ENCODE measurements around the gene EBF3.

EBF3 gene

DNA sequence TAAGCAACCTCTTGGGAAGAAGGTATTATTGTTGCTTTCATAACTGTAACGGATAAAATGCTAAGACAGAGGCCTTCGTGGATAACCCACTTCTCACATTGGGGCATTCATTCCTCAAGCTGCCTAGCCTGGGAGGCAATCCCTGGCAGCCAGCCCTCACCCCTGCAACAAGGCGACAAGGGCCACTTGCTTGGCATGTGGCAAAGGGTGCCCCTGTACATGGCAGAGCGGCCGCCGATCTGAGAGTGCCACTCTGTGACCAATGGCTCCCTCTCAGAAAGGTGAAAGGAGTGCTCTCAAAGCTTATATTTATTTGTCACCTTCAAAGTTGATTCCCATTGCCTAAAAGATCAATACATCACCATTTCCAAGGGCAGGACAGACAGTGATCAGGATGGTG is 31.9 kb downstream of the EBF3 start:
- Histone ChIP-seq H3K27ac (ENCODE audit: poor library complexity, severe bottlenecking) (no peak overlapping the region), H3K9me3 (ENCODE audit: severe bottlenecking) (no peaks in the 10 kb centered on the region), H3K4me3 (ENCODE audit: severe bottlenecking) (no peak overlapping the region), H3K36me3 (ENCODE audit: low read depth) (no peaks in the 10 kb centered on the region), H3K27me3 (ENCODE audit: insufficient read depth, poor library complexity, severe bottlenecking) (no peaks in the 10 kb centered on the region), H3K4me1 (ENCODE audit: insufficient read depth, poor library complexity, severe bottlenecking) (no peaks in the 10 kb centered on the region)
- DNase-seq (ENCODE audit: low spot score) (no peak), ATAC-seq (ENCODE audit: low read depth) (no peak)
- TF ChIP-seq, protein P1, sequence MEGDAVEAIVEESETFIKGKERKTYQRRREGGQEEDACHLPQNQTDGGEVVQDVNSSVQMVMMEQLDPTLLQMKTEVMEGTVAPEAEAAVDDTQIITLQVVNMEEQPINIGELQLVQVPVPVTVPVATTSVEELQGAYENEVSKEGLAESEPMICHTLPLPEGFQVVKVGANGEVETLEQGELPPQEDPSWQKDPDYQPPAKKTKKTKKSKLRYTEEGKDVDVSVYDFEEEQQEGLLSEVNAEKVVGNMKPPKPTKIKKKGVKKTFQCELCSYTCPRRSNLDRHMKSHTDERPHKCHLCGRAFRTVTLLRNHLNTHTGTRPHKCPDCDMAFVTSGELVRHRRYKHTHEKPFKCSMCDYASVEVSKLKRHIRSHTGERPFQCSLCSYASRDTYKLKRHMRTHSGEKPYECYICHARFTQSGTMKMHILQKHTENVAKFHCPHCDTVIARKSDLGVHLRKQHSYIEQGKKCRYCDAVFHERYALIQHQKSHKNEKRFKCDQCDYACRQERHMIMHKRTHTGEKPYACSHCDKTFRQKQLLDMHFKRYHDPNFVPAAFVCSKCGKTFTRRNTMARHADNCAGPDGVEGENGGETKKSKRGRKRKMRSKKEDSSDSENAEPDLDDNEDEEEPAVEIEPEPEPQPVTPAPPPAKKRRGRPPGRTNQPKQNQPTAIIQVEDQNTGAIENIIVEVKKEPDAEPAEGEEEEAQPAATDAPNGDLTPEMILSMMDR (IDR thresholded peaks at IDR 0.05; ENCODE audit: poor library complexity, severe bottlenecking), result no peak

DNA sequence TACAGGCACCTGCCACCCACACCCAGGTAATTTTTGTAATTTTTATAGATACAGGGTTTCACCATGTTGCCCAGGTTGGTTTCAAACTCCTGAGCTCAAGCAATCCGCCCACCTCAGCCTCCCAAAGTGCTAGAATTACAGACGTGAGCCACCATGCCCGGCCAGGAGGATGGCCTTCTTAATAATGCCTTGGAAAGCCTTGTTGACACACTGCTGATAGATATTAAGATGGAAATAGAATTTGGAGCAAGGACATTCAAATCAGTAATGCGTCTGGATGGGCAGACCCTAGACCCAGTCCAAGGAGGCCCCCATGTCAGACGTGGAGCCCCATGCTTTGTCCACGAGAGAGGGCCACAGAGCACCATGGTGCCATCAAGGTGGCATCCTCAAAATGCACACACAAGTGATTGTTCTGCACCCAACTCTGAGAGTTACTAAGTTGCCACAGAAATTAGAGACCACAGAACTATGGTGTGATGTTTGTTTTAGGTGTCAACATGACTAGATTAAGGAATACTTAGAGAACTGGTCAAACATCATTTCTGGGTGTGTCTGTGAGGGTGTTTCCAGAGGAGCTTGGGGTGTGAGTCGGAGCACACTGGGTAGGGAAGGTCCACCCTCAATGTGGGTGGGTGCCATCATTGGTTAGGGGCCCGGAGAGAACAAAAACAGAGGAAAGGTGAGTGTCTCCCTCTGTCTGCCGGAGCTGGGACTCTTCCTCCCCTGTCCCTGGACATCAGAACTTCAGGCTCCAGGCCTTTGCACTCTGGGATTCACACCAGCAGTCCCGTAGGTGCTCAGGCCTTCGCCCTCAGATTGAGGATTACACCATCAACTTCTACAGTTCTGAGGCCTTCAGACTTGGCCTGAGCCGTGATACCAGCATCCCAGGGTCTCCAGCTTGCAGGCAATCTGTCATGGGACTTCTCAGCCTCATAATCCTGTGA is 34.5 kb downstream of the EBF3 start:
- ATAC-seq (ENCODE audit: low read depth) (no peak), DNase-seq (ENCODE audit: low spot score) (no peak)
- H3K36me3 ChIP-seq (ENCODE audit: low read depth), result no peaks in the 10 kb centered on the region
- TF ChIP-seq, protein P1 (IDR thresholded peaks at IDR 0.05; ENCODE audit: poor library complexity, severe bottlenecking), result no peak
- no peaks in the 10 kb centered on the region for H3K27me3 ChIP-seq (ENCODE audit: insufficient read depth, poor library complexity, severe bottlenecking)
- H3K9me3 ChIP-seq (ENCODE audit: severe bottlenecking), result no peaks in the 10 kb centered on the region
- H3K27ac ChIP-seq (ENCODE audit: poor library complexity, severe bottlenecking), result no peak overlapping the region
- no peaks in the 10 kb centered on the region for H3K4me1 ChIP-seq (ENCODE audit: insufficient read depth, poor library complexity, severe bottlenecking)
- H3K4me3 ChIP-seq (ENCODE audit: severe bottlenecking), result no peak overlapping the region

DNA sequence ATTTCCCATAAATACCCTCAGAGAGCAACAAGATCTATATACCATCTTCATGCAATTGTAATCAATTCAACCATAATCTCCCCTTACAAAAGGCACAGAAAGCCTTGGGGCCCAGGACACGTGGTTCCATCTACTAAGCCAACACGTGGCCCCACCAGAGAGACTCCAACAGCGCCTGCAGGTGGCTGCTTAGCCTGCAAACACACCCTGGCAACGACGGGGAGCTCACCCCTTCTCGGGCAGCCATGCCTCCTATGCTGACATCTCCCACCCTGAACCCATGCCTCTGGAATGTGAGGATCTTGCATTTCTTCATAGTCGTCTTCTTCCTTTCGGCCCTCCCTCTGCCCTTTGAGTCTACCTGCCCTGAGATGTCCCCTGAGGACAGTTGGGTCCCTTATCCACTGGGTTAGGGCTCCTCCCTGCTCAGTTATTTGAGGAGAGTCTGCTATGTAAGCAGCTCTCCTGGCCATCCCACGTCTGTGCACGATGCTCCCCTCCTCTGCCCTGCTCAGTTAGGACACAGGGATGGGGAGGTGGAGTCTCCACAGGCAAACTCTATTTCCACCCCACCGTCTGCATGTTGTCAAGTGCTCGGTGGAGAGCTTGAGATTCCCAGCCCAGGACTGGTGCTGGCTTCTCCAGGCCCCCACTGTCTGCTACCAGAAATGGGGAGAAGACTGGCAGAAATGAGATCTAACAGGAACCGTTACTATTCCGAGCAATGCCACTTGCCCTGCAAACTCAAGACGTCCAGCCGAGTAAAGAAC is 36.5 kb downstream of the EBF3 start:
- Histone ChIP-seq H3K4me1 (ENCODE audit: insufficient read depth, poor library complexity, severe bottlenecking) (no peaks in the 10 kb centered on the region), H3K4me3 (ENCODE audit: severe bottlenecking) (no peak overlapping the region), H3K27me3 (ENCODE audit: insufficient read depth, poor library complexity, severe bottlenecking) (no peaks in the 10 kb centered on the region), H3K27ac (ENCODE audit: poor library complexity, severe bottlenecking) (no peak overlapping the region), H3K9me3 (ENCODE audit: severe bottlenecking) (no peaks in the 10 kb centered on the region), H3K36me3 (ENCODE audit: low read depth) (no peaks in the 10 kb centered on the region)
- TF ChIP-seq, protein P1 (IDR thresholded peaks at IDR 0.05; ENCODE audit: poor library complexity, severe bottlenecking), result no peak
- DNase-seq (ENCODE audit: low spot score) (no peak), ATAC-seq (ENCODE audit: low read depth) (no peak)

DNA sequence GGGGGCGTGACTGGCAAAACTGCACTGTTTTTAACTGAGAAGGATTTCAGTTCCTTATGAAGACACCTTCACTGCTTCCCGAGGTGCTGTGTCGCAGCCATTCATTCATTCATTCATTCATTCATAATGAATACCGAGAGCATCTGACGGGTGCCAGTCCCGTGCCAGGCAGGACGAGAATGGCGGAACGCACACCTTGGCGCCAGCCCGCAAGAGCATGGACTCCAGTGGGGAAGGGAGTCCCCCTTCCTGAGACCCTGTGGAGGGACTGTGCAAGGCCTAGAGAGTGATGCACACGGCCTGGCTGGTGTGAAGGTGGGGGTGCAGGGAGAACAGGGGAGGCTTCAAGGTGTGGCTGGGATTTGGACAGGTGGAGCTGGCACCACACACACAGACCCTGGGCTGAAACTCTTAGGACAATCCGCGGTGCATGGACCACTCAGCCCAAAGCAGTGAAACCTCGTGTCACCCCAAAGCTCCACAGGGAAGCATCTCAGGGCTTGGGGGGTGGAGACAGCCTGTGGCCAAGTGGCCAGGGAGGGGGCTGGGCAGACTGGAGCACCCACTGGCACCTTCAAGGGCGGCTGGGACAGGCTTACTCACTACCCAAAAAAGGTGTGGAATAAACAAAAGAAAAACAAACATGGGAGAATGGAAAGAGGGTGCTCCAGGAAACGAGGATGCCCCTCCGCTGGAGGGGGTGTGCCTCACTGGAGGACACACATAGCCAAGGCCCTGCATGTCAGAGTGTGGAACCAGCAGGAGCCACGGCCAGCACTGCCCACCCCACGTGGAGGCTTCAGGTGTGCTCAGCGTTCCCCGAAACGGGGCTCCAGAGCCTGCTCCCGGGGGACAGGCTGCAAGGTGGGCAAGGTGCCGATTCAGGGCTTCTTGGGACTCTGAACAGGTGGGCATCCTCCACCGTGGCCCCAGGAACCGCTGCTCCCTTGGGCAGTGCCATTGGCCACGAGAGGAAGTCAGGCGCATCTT is 37.7 kb downstream of the EBF3 start:
- ATAC-seq (ENCODE audit: low read depth), result no peak
- no peaks in the 10 kb centered on the region for H3K9me3 ChIP-seq (ENCODE audit: severe bottlenecking)
- TF ChIP-seq, protein P1 (IDR thresholded peaks at IDR 0.05; ENCODE audit: poor library complexity, severe bottlenecking), result no peak

More for the DNA sequence above, 37.7 kb downstream of the EBF3 start:
- no peaks in the 10 kb centered on the region for H3K27me3 ChIP-seq (ENCODE audit: insufficient read depth, poor library complexity, severe bottlenecking)
- no peak overlapping the region for H3K27ac ChIP-seq (ENCODE audit: poor library complexity, severe bottlenecking)
- no peaks in the 10 kb centered on the region for H3K4me1 ChIP-seq (ENCODE audit: insufficient read depth, poor library complexity, severe bottlenecking)
- H3K36me3 ChIP-seq (ENCODE audit: low read depth), result no peaks in the 10 kb centered on the region
- no peak overlapping the region for H3K4me3 ChIP-seq (ENCODE audit: severe bottlenecking)
- DNase-seq (ENCODE audit: low spot score), result no peak

All from RWPE2 (cell line).